GM21423 (cell line): ENCODE measurements around the gene TRIM29.
"Not testable (repeated sequence)": the region's sequence is repeated elsewhere in the genome, so short reads cannot be mapped to it uniquely, and the experiment has no call there.

ENCODE experiments used
- ATAC-seq: cut with Tn5 transposase; IDR thresholded peaks from one replicate; pipeline ENCODE4 v1.9.1; 2021; ENCODE audit warnings: mild to moderate bottlenecking, moderate library complexity; ENCODE audit not compliant: unreplicated experiment

TRIM29 gene

GRCh38 chr11:120137611-120138521 is at the start of gene TRIM29:
Gene TRIM29 (minus strand): TSS chr11:120138113. CDS start chr11:120138031, 82 bp downstream.
- no peak for ATAC-seq

GRCh38 chr11:120186774-120187591 is 49.1 kb upstream of the TRIM29 start:
- ATAC-seq = no peak

- no peak for ATAC-seq
Measured at GRCh38 chr11:120186456-120186773, 48.5 kb upstream of the TRIM29 start.

GRCh38 chr11:120185706-120186455 is 48.0 kb upstream of the TRIM29 start:
- no peak for ATAC-seq

- ATAC-seq = no peak
Measured at GRCh38 chr11:120184946-120185705, 47.2 kb upstream of the TRIM29 start.

- no peak for ATAC-seq
Measured at GRCh38 chr11:120184371-120184945, 46.5 kb upstream of the TRIM29 start.

- ATAC-seq = no peak
Measured at GRCh38 chr11:120183701-120184141, 45.8 kb upstream of the TRIM29 start.

- no peak for ATAC-seq
Measured at GRCh38 chr11:120182790-120183491, 45.0 kb upstream of the TRIM29 start.

GRCh38 chr11:120182372-120182771 is 44.5 kb upstream of the TRIM29 start:
- no peak for ATAC-seq

- ATAC-seq = no peak
Measured at GRCh38 chr11:120181376-120181975, 43.6 kb upstream of the TRIM29 start.

- ATAC-seq = no peak
Measured at GRCh38 chr11:120180551-120181232, 42.8 kb upstream of the TRIM29 start.

GRCh38 chr11:120180063-120180462 is 42.1 kb upstream of the TRIM29 start:
- ATAC-seq = not testable (repeated sequence)

- ATAC-seq = no peak
Measured at GRCh38 chr11:120179057-120179672, 41.3 kb upstream of the TRIM29 start.

- ATAC-seq = no peak
Measured at GRCh38 chr11:120178561-120179056, 40.7 kb upstream of the TRIM29 start.

GRCh38 chr11:120174866-120175265 is 37.0 kb upstream of the TRIM29 start:
- ATAC-seq = no peak

- no peak for ATAC-seq
Measured at GRCh38 chr11:120173807-120174206, 35.9 kb upstream of the TRIM29 start.

GRCh38 chr11:120173019-120173705 is 35.2 kb upstream of the TRIM29 start:
- no peak for ATAC-seq
